K562 (cell line): Measurements from ENCODE around the gene NPDC1. TPM values are rescaled to one million over a fixed set of nuclear protein-coding genes. Genes with fewer than 3 reads are reported as not detected.

ENCODE experiments used
- ATAC-seq: fragments of 200-7000 bp; cut with Tn5 transposase; 3 replicates; pipeline ENCODE4 v1.9.1; 2020; ENCODE audit warnings: moderate library complexity
- BruUV-seq: library from RNA; stranded (reverse); fragments of 400-500 nt; replicated peaks from 2 replicates; lab custom pipeline; 2021; lab: Mats Ljungman, UMichigan
- CTCF ChIA-PET: fragments of 300-600 bp; formaldehyde crosslinking; extraction: SDS; loops from one replicate; lab custom pipeline; 2021; ENCODE audit warnings: low intra/inter-chr PET ratio; lab: Yijun Ruan, JAX
- POLR2A ChIA-PET: fragments of 300-600, 350-650 bp; sonication (Branson Sonifier 250); formaldehyde crosslinking; extraction: SDS; loops from one replicate; lab custom pipeline; 2021; ENCODE audit warnings: antibody characterized with exemption, inconsistent platforms; lab: Yijun Ruan, JAX
- DNase-seq, 4 experiments: peaks; one replicate each; pipeline versions ENCODE4 v3.0.0 to v3.0.0-alpha.2; 2011 to 2018; ENCODE audit warnings: low spot score in 3 of 4, mixed read lengths in 3 of 4; ENCODE audit errors: extremely low read depth in 1 of 4
- FAIRE-seq: peaks from 2 replicates; lab custom pipeline; 2011; peaks lifted over from hg19 to GRCh38; lab: Jason Lieb, UNC
- H2AFZ ChIP-seq: 2 replicates; pipeline ENCODE4 v1.6.0; 2011; ENCODE audit warnings: low read depth, low read length, control low read depth, inconsistent platforms
- H3K27ac ChIP-seq: fragments of 200-600 bp; 3 replicates; pipeline ENCODE4 v1.8.0; 2011; ENCODE audit warnings: low read depth, mild to moderate bottlenecking, control low read depth, inconsistent platforms, low read length, moderate library complexity, mixed read lengths; ENCODE audit errors: extremely low read depth
- H3K27me3 ChIP-seq, 2 experiments: fragments of 300-600 bp in 1 of 2; 2 replicates in 1 of 2; 3 replicates in 1 of 2; pipeline versions ENCODE4 v1.6.0 to v1.8.0; 2011; ENCODE audit warnings: inconsistent platforms in 2 of 2, low read length in 2 of 2, mild to moderate bottlenecking in 1 of 2, mixed read lengths in 1 of 2, moderate library complexity in 1 of 2; ENCODE audit not compliant: control insufficient read depth in 2 of 2, insufficient read depth in 2 of 2
- H3K36me3 ChIP-seq: fragments of 300-600 bp; 3 replicates; pipeline ENCODE4 v1.8.0; 2011; ENCODE audit warnings: mild to moderate bottlenecking, low read length, inconsistent platforms; ENCODE audit not compliant: control insufficient read depth, insufficient read depth
- H3K4me1 ChIP-seq, 2 experiments: fragments of 200-600 bp in 1 of 2; replicated peaks in 1 of 2; 2 replicates in 1 of 2; 3 replicates in 1 of 2; pipeline versions ENCODE4 v1.5.1 to v1.8.0; 2011; ENCODE audit warnings: inconsistent platforms in 2 of 2, low read length in 2 of 2, mild to moderate bottlenecking in 1 of 2, mixed read lengths in 1 of 2, moderate library complexity in 1 of 2; ENCODE audit not compliant: control insufficient read depth in 2 of 2, insufficient read depth in 2 of 2
- H3K4me2 ChIP-seq: 2 replicates; pipeline ENCODE4 v1.6.1; 2011; ENCODE audit warnings: low read length, control low read depth, inconsistent platforms, mixed read lengths; ENCODE audit not compliant: insufficient read depth
- H3K4me3 ChIP-seq: fragments of 200-600 bp; sonication (generic), shearing (Covaris generic); 2 replicates; pipeline ENCODE4 v1.5.1; 2016; ENCODE audit warnings: control low read depth, inconsistent platforms
- H3K79me2 ChIP-seq: fragments of 200-600 bp; 3 replicates; pipeline ENCODE4 v1.8.0; 2011; ENCODE audit warnings: low read length, inconsistent platforms; ENCODE audit not compliant: control insufficient read depth, insufficient read depth
- H3K9ac ChIP-seq, 2 experiments: 2 replicates each; pipeline versions ENCODE4 v1.6.0 to v1.6.1; 2011; ENCODE audit warnings: low read depth in 2 of 2, low read length in 2 of 2, control low read depth in 1 of 2, inconsistent platforms in 1 of 2, mild to moderate bottlenecking in 1 of 2, mixed read lengths in 1 of 2; ENCODE audit not compliant: insufficient read depth in 1 of 2
- H3K9me1 ChIP-seq: one replicate; pipeline ENCODE4 v1.6.0; 2011; ENCODE audit warnings: inconsistent platforms, mild to moderate bottlenecking, low read length, moderate library complexity; ENCODE audit not compliant: control insufficient read depth, insufficient read depth
- H3K9me3 ChIP-seq: replicated peaks from 2 replicates; pipeline ENCODE4 v1.5.1; 2011; ENCODE audit warnings: low read depth, low read length, inconsistent platforms; ENCODE audit not compliant: control insufficient read depth, insufficient read depth
- H4K20me1 ChIP-seq: replicated peaks from 2 replicates; pipeline ENCODE4 v1.6.1; 2011; ENCODE audit warnings: low read length, inconsistent platforms, mixed read lengths; ENCODE audit not compliant: control insufficient read depth, insufficient read depth
- CEBPG ChIP-seq, 3 experiments: fragments of 200-800 bp in 1 of 3; sonication (Bioruptor generic) in 1 of 3; sonication (generic) in 1 of 3; formaldehyde crosslinking in 1 of 3; IDR thresholded peaks in 2 of 3; conservative IDR thresholded peaks in 1 of 3; 2 replicates each; pipeline versions ENCODE4 v1.6.1 to v1.8.0; 2016 to 2022; ENCODE audit warnings: missing compliant biosample characterization in 2 of 3, missing genetic modification characterization in 2 of 3, mild to moderate bottlenecking in 1 of 3, missing genetic modification reagents in 1 of 3
- ETV6 ChIP-seq, 3 experiments: fragments of 150-350 bp in 1 of 3; sonication (generic) in 1 of 3; formaldehyde crosslinking in 1 of 3; IDR thresholded peaks; 2 replicates each; pipeline versions ENCODE4 v1.6.1 to v1.8.0; 2014 to 2022; ENCODE audit warnings: borderline replicate concordance in 2 of 3, low read depth in 2 of 3, antibody characterized with exemption in 1 of 3, low read length in 1 of 3, mild to moderate bottlenecking in 1 of 3, missing genetic modification reagents in 1 of 3
- HMG20B ChIP-seq: fragments of 250-450 bp; sonication (Bioruptor Pico); IDR thresholded peaks from 2 replicates; pipeline ENCODE4 v1.5.0; 2021; ENCODE audit warnings: mild to moderate bottlenecking
- KAT2B ChIP-seq: IDR thresholded peaks from one replicate; pipeline ENCODE4 v1.6.1; 2012; ENCODE audit warnings: low read depth, mild to moderate bottlenecking, control low read depth, inconsistent platforms, low read length, moderate library complexity
- MED1 ChIP-seq: sonication (generic); formaldehyde crosslinking; IDR thresholded peaks from 2 replicates; pipeline ENCODE4 v1.8.1; 2023; ENCODE audit warnings: missing genetic modification reagents, borderline replicate concordance
- MEF2D ChIP-seq: conservative IDR thresholded peaks from 2 replicates; pipeline ENCODE4 v1.6.1; 2016; ENCODE audit warnings: low read depth, missing genetic modification characterization, missing compliant biosample characterization
- SREBF2 ChIP-seq: sonication (generic); formaldehyde crosslinking; IDR thresholded peaks from 2 replicates; pipeline ENCODE4 v1.4.0; 2020; ENCODE audit warnings: mild to moderate bottlenecking, missing genetic modification reagents
- TAF15 ChIP-seq: fragments of 200-400 bp; formaldehyde crosslinking; IDR thresholded peaks from 2 replicates; pipeline ENCODE4 v1.6.1; 2017; ENCODE audit warnings: mild to moderate bottlenecking, low read depth, low read length, moderate library complexity
- ZNF354B ChIP-seq: fragments of 250-450 bp; sonication (Bioruptor Pico); IDR thresholded peaks from 2 replicates; pipeline ENCODE4 v1.4.0; 2020
- ZSCAN29 ChIP-seq: fragments of 450-650 bp; IDR thresholded peaks from 2 replicates; pipeline ENCODE4 v1.6.1; 2017
- WGBS: fragments of 100-300 bp; shearing (Covaris generic); methylation state at CpG from one replicate; pipeline ENCODE4 v1.1.6; 2016; ENCODE audit warnings: low coverage, mixed read lengths; ENCODE audit not compliant: insufficient coverage; ENCODE audit errors: missing lambda C conversion rate; 5-methylcytosine and 5-hydroxymethylcytosine counted together
- in situ Hi-C: fragments of 300-500 bp; cut with MboI; formaldehyde crosslinking; loops from 4 replicates; pipeline ENCODE4 v1.15.0; 2018; ENCODE audit warnings: inconsistent platforms, mixed read lengths
- intact Hi-C: fragments of 100-400 bp; cut with micrococcal nuclease; formaldehyde crosslinking; loops from 2 replicates; pipeline ENCODE4 v1.14.2; 2022
- polyA plus RNA-seq, 8 experiments: library from polyadenylated mRNA; depleted of rRNA in 4 of 8; stranded (reverse) in 5 of 8; unstranded in 3 of 8; fragments of >200 nt; fragmentation: Nextera tagmentation in 2 of 8; fragmentation: Illumina TruSeq in 1 of 8; extraction: Ambion mirVana in 2 of 8; extraction: Trizol in 1 of 8; gene quantifications; 2 replicates each; pipeline versions ENCODE4 v1.2.1 to v1.2.3, GENCODE V29; 2011 to 2014; ENCODE audit warnings: inconsistent platforms in 1 of 8, missing spikeins in 1 of 8
- total RNA-seq, 7 experiments: library from RNA; depleted of rRNA in 6 of 7; stranded (reverse); fragments of >200 nt in 6 of 7; fragmentation: Illumina TruSeq in 2 of 7; extraction: Trizol in 2 of 7; gene quantifications; 2 replicates each; pipeline versions ENCODE4 v1.2.1 to v1.2.3, GENCODE V29; 2011 to 2021; ENCODE audit warnings: low replicate concordance in 1 of 7
- TF ChIP-seq, protein P1 (sequence below): sonication (generic); formaldehyde crosslinking; IDR thresholded peaks from 2 replicates; pipeline ENCODE4 v1.8.0; 2023; ENCODE audit warnings: mild to moderate bottlenecking, missing genetic modification reagents
- TF ChIP-seq, protein P2 (sequence below): sonication (generic); formaldehyde crosslinking; IDR thresholded peaks from 2 replicates; pipeline ENCODE4 v1.8.1; 2022; ENCODE audit warnings: missing genetic modification reagents
- TF ChIP-seq, protein P3 (sequence below): fragments of 250-450 bp; sonication (Bioruptor Pico); IDR thresholded peaks from 2 replicates; pipeline ENCODE4 v1.9.0; 2021; ENCODE audit warnings: mild to moderate bottlenecking, inconsistent platforms
- TF ChIP-seq, protein P4 (sequence below): fragments of 250-450 bp; sonication (Bioruptor Pico); IDR thresholded peaks from 2 replicates; pipeline ENCODE4 v1.8.0; 2022; ENCODE audit warnings: moderate library complexity, mild to moderate bottlenecking, inconsistent platforms

NPDC1 gene
- total and polyA plus RNA-seq, 9 of the 15 experiments (the other 6 are each of a cell fraction or from before 2014, with no cell fraction given), result 0.06 to 2.1 (median 0.53) TPM; not detected in 3

DNA sequence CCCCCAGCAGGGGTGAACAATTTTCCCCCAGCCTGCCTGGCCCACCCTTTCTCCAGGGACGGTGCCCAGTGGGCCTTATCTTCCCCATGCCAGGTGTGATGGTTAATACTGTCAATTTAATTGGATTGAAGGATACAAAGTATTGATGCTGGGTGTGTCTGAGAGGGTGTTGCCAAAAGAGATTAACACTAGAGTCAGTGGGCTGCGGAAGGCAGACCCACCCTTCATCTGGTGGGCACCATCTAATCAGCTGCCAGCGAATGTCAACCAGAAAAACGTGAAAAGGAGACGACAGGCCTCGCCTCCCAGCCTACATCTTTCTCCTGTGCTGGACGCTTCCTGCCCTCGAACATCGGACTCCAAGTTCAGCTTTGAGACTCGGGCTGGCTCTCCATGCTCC lies 8.5 kb downstream of the NPDC1 start:
- POLR2A ChIA-PET, result interaction anchor here (0.6 to 0.8 kb wide), 2 partner anchors 8 to 20 kb away, joined by 3 read pairs; no protein-coding TSS in a partner anchor
- FAIRE-seq, result no peak
- WGBS, result 6% methylated on average over 10 of the region's 10 CpGs
- intact Hi-C loops (no loop called here), in situ Hi-C loops (loop anchor here (5.0 kb wide), 2 partner anchors 90 to 265 kb away; partner anchors contain the start of gene C8G)
- Histone ChIP-seq H3K4me1 (peaks cover 0 to 67% of the 10 kb centered on the region in 2 experiments; a peak in 3 of 5 replicates), H3K36me3 (no peaks in the 10 kb centered on the region), H2AFZ (no peak overlapping the region), H3K4me2 (no peak overlapping the region), H4K20me1 (0 out of 2 replicates have a peak, but pooled peaks cover 2% of the 10 kb centered on the region), H3K79me2 (no peaks in the 10 kb centered on the region), H3K9ac (0 out of 4 replicates have a peak overlapping the region, but pooled peaks of 1 of the 2 experiments have one; percentile 36), H3K27me3 (peaks cover 0 to 22% of the 10 kb centered on the region in 2 experiments; a peak in 1 of 5 replicates), H3K27ac (no peak overlapping the region), H3K9me1 (no peaks in the 10 kb centered on the region), H3K4me3 (no peak overlapping the region), H3K9me3 (no peaks in the 10 kb centered on the region)
- ATAC-seq, result no peak
- no TSS peak for BruUV-seq
- no peak for DNase-seq
- CTCF ChIA-PET, result no interaction called here
- TF ChIP-seq, protein P1, sequence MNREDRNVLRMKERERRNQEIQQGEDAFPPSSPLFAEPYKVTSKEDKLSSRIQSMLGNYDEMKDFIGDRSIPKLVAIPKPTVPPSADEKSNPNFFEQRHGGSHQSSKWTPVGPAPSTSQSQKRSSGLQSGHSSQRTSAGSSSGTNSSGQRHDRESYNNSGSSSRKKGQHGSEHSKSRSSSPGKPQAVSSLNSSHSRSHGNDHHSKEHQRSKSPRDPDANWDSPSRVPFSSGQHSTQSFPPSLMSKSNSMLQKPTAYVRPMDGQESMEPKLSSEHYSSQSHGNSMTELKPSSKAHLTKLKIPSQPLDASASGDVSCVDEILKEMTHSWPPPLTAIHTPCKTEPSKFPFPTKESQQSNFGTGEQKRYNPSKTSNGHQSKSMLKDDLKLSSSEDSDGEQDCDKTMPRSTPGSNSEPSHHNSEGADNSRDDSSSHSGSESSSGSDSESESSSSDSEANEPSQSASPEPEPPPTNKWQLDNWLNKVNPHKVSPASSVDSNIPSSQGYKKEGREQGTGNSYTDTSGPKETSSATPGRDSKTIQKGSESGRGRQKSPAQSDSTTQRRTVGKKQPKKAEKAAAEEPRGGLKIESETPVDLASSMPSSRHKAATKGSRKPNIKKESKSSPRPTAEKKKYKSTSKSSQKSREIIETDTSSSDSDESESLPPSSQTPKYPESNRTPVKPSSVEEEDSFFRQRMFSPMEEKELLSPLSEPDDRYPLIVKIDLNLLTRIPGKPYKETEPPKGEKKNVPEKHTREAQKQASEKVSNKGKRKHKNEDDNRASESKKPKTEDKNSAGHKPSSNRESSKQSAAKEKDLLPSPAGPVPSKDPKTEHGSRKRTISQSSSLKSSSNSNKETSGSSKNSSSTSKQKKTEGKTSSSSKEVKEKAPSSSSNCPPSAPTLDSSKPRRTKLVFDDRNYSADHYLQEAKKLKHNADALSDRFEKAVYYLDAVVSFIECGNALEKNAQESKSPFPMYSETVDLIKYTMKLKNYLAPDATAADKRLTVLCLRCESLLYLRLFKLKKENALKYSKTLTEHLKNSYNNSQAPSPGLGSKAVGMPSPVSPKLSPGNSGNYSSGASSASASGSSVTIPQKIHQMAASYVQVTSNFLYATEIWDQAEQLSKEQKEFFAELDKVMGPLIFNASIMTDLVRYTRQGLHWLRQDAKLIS (CRISPR knock-in tag), result no peak
- TF ChIP-seq ZNF354B (CRISPR knock-in tag) (no peak), CEBPG (CRISPR knock-in tag; IDR thresholded peaks at IDR 0.05) (no peak), CEBPG (tag; conservative IDR thresholded peaks at IDR 0.05 in 1 of 2, IDR thresholded peaks at IDR 0.05 in 1 of 2) (no peak), KAT2B (no peak), HMG20B (CRISPR knock-in tag) (no peak), ETV6 (IDR thresholded peaks at IDR 0.05; ENCODE audit: borderline replicate concordance in 1 of 2, low read depth in 2 of 2, low read length in 1 of 2) (no peak), ETV6 (CRISPR knock-in tag; IDR thresholded peaks at IDR 0.05; ENCODE audit: borderline replicate concordance) (no peak), TAF15 (no peak), MEF2D (tag) (no peak), MED1 (no peak), ZSCAN29 (no peak), SREBF2 (CRISPR knock-in tag) (no peak)
- TF ChIP-seq, protein P2, sequence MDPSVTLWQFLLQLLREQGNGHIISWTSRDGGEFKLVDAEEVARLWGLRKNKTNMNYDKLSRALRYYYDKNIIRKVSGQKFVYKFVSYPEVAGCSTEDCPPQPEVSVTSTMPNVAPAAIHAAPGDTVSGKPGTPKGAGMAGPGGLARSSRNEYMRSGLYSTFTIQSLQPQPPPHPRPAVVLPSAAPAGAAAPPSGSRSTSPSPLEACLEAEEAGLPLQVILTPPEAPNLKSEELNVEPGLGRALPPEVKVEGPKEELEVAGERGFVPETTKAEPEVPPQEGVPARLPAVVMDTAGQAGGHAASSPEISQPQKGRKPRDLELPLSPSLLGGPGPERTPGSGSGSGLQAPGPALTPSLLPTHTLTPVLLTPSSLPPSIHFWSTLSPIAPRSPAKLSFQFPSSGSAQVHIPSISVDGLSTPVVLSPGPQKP (CRISPR knock-in tag), result no peak
- TF ChIP-seq, protein P3, sequence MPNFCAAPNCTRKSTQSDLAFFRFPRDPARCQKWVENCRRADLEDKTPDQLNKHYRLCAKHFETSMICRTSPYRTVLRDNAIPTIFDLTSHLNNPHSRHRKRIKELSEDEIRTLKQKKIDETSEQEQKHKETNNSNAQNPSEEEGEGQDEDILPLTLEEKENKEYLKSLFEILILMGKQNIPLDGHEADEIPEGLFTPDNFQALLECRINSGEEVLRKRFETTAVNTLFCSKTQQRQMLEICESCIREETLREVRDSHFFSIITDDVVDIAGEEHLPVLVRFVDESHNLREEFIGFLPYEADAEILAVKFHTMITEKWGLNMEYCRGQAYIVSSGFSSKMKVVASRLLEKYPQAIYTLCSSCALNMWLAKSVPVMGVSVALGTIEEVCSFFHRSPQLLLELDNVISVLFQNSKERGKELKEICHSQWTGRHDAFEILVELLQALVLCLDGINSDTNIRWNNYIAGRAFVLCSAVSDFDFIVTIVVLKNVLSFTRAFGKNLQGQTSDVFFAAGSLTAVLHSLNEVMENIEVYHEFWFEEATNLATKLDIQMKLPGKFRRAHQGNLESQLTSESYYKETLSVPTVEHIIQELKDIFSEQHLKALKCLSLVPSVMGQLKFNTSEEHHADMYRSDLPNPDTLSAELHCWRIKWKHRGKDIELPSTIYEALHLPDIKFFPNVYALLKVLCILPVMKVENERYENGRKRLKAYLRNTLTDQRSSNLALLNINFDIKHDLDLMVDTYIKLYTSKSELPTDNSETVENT (CRISPR knock-in tag), result no peak
- TF ChIP-seq, protein P4, sequence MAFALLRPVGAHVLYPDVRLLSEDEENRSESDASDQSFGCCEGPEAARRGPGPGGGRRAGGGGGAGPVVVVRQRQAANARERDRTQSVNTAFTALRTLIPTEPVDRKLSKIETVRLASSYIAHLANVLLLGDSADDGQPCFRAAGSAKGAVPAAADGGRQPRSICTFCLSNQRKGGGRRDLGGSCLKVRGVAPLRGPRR (CRISPR knock-in tag), result no peak
